ENCODE data around the gene SLIT3. TPM values are rescaled to one million over a fixed set of nuclear protein-coding genes. Genes with fewer than 3 reads are reported as not detected.

SLIT3 gene
- total and polyA plus RNA-seq, 2 experiments from 2014 or later: 0.59 to 0.71 TPM

GRCh38 chr5:168827636-168828035, 473.3 kb downstream of the SLIT3 start:
- no peaks in the 10 kb centered on the region for H4K20me1 ChIP-seq (replicated peaks; ENCODE audit: insufficient read depth)
- peaks cover 13% of the 10 kb centered on the region for H3K4me1 Mint-ChIP-seq
- H3K36me3 ChIP-seq (ENCODE audit: insufficient read depth): no peaks in the 10 kb centered on the region
- peaks cover 12% of the 10 kb centered on the region for H3K4me1 ChIP-seq (ENCODE audit: insufficient read depth)
- H3K27ac ChIP-seq (ENCODE audit: low read depth): no peak overlapping the region
- H3K27me3 Mint-ChIP-seq (ENCODE audit: insufficient read depth, low read depth, poor library complexity): peaks cover 33% of the 10 kb centered on the region
- H3F3A ChIP-seq (replicated peaks; ENCODE audit: low read depth): no peaks in the 10 kb centered on the region
- H3K4me2 ChIP-seq: peak overlapping the region; percentile 55
- H3K4me3 ChIP-seq: no peak overlapping the region
- H3K27me3 ChIP-seq (ENCODE audit: insufficient read depth): peaks cover 26% of the 10 kb centered on the region
- TF ChIP-seq NANOG (IDR thresholded peaks at IDR 0.05; ENCODE audit: borderline replicate concordance) (no peak), CTCF (conservative IDR thresholded peaks at IDR 0.05; ENCODE audit: low read depth in 2 of 2) (no peak), STAT1 (IDR thresholded peaks at IDR 0.05; ENCODE audit: unreplicated experiment) (no peak), EZH2phosphoT487 (IDR thresholded peaks at IDR 0.05; ENCODE audit: unreplicated experiment) (no peak), ZNF114 (CRISPR knock-in tag; IDR thresholded peaks at IDR 0.05) (no peak), CREB1 (CRISPR knock-in tag; IDR thresholded peaks at IDR 0.05; ENCODE audit: low read depth) (no peak), JUNB (IDR thresholded peaks at IDR 0.05; ENCODE audit: unreplicated experiment) (no peak), ZNF331 (CRISPR knock-in tag; IDR thresholded peaks at IDR 0.05; ENCODE audit: low read depth) (no peak)
- TF ChIP-seq, protein P1, sequence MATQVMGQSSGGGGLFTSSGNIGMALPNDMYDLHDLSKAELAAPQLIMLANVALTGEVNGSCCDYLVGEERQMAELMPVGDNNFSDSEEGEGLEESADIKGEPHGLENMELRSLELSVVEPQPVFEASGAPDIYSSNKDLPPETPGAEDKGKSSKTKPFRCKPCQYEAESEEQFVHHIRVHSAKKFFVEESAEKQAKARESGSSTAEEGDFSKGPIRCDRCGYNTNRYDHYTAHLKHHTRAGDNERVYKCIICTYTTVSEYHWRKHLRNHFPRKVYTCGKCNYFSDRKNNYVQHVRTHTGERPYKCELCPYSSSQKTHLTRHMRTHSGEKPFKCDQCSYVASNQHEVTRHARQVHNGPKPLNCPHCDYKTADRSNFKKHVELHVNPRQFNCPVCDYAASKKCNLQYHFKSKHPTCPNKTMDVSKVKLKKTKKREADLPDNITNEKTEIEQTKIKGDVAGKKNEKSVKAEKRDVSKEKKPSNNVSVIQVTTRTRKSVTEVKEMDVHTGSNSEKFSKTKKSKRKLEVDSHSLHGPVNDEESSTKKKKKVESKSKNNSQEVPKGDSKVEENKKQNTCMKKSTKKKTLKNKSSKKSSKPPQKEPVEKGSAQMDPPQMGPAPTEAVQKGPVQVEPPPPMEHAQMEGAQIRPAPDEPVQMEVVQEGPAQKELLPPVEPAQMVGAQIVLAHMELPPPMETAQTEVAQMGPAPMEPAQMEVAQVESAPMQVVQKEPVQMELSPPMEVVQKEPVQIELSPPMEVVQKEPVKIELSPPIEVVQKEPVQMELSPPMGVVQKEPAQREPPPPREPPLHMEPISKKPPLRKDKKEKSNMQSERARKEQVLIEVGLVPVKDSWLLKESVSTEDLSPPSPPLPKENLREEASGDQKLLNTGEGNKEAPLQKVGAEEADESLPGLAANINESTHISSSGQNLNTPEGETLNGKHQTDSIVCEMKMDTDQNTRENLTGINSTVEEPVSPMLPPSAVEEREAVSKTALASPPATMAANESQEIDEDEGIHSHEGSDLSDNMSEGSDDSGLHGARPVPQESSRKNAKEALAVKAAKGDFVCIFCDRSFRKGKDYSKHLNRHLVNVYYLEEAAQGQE (IDR thresholded peaks at IDR 0.05; ENCODE audit: unreplicated experiment): no peak
- TF ChIP-seq, protein P2, sequence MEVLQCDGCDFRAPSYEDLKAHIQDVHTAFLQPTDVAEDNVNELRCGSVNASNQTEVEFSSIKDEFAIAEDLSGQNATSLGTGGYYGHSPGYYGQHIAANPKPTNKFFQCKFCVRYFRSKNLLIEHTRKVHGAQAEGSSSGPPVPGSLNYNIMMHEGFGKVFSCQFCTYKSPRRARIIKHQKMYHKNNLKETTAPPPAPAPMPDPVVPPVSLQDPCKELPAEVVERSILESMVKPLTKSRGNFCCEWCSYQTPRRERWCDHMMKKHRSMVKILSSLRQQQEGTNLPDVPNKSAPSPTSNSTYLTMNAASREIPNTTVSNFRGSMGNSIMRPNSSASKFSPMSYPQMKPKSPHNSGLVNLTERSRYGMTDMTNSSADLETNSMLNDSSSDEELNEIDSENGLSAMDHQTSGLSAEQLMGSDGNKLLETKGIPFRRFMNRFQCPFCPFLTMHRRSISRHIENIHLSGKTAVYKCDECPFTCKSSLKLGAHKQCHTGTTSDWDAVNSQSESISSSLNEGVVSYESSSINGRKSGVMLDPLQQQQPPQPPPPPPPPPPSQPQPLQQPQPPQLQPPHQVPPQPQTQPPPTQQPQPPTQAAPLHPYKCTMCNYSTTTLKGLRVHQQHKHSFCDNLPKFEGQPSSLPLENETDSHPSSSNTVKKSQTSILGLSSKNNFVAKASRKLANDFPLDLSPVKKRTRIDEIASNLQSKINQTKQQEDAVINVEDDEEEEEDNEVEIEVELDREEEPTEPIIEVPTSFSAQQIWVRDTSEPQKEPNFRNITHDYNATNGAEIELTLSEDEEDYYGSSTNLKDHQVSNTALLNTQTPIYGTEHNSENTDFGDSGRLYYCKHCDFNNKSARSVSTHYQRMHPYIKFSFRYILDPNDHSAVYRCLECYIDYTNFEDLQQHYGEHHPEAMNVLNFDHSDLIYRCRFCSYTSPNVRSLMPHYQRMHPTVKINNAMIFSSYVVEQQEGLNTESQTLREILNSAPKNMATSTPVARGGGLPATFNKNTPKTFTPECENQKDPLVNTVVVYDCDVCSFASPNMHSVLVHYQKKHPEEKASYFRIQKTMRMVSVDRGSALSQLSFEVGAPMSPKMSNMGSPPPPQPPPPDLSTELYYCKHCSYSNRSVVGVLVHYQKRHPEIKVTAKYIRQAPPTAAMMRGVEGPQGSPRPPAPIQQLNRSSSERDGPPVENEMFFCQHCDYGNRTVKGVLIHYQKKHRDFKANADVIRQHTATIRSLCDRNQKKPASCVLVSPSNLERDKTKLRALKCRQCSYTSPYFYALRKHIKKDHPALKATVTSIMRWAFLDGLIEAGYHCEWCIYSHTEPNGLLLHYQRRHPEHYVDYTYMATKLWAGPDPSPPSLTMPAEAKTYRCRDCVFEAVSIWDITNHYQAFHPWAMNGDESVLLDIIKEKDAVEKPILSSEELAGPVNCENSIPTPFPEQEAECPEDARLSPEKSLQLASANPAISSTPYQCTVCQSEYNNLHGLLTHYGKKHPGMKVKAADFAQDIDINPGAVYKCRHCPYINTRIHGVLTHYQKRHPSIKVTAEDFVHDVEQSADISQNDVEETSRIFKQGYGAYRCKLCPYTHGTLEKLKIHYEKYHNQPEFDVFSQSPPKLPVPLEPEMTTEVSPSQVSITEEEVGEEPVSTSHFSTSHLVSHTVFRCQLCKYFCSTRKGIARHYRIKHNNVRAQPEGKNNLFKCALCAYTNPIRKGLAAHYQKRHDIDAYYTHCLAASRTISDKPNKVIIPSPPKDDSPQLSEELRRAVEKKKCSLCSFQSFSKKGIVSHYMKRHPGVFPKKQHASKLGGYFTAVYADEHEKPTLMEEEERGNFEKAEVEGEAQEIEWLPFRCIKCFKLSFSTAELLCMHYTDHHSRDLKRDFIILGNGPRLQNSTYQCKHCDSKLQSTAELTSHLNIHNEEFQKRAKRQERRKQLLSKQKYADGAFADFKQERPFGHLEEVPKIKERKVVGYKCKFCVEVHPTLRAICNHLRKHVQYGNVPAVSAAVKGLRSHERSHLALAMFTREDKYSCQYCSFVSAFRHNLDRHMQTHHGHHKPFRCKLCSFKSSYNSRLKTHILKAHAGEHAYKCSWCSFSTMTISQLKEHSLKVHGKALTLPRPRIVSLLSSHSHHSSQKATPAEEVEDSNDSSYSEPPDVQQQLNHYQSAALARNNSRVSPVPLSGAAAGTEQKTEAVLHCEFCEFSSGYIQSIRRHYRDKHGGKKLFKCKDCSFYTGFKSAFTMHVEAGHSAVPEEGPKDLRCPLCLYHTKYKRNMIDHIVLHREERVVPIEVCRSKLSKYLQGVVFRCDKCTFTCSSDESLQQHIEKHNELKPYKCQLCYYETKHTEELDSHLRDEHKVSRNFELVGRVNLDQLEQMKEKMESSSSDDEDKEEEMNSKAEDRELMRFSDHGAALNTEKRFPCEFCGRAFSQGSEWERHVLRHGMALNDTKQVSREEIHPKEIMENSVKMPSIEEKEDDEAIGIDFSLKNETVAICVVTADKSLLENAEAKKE (CRISPR knock-in tag; IDR thresholded peaks at IDR 0.05): no peak; the same call in 1 of the 2 replicates
- H3K36me3 Mint-ChIP-seq (ENCODE audit: low read depth): no peaks in the 10 kb centered on the region
- no peaks in the 10 kb centered on the region for H3K79me2 ChIP-seq (replicated peaks; ENCODE audit: insufficient read depth)
- ATAC-seq (peak; percentile 91), DNase-seq (ENCODE audit: low spot score) (peak; percentile 36)
- no peak overlapping the region for H3K4me3 Mint-ChIP-seq
- H3K27ac Mint-ChIP-seq: no peak overlapping the region
- peaks cover 4% of the 10 kb centered on the region; the same call in 1 of the 2 replicates for H3K9me2 ChIP-seq (ENCODE audit: insufficient read depth)
- H3K9me3 Mint-ChIP-seq: no peaks in the 10 kb centered on the region; the same call in 2 of the 3 replicates
- no peak overlapping the region for H2AFZ ChIP-seq

Data from GM23338 (cell line).